AG09319 (cell line): ENCODE results near the gene NOM1.

Source experiments
- DNase-seq: peaks from one replicate; pipeline ENCODE4 v3.0.0-alpha.2; 2010; ENCODE audit warnings: low read depth; ENCODE audit errors: extremely low read depth
- TF ChIP-seq, protein P1 (sequence below): IDR thresholded peaks from 2 replicates; pipeline ENCODE4 v1.5.1; 2011; ENCODE audit warnings: low read depth, mild to moderate bottlenecking, inconsistent platforms, low read length, moderate library complexity

The NOM1 gene

DNA sequence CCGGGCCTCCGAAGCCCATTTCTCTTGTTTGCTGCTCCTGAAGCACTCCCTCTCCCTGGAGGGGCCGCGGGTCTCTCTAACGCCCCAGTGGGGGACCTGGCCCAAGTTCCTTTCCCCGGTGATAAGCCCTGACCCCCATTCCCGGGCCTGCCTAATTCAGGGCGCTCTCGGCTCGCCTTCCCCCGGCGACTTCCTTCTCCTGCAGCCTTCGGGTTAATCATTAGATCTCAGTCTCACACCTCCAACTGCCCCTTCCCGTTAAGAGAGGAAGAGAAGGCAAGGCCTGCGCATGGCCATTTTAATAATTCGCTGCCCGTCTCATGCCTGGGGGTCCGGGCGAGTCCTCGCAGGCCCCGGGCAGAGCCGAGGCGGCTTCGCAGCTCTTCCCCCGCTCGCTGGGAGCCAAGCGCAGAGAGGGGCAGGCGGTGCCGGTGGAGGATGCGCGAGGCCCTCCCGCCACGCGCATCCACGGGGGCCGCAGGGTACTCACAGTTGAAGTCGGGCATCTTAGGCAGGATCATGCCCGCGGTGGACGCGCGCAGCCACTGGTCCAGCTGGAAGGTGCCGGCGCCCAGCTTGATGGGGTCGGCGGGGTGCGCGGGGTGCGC lies 59.8 kb downstream of the NOM1 start:
- TF ChIP-seq, protein P1, sequence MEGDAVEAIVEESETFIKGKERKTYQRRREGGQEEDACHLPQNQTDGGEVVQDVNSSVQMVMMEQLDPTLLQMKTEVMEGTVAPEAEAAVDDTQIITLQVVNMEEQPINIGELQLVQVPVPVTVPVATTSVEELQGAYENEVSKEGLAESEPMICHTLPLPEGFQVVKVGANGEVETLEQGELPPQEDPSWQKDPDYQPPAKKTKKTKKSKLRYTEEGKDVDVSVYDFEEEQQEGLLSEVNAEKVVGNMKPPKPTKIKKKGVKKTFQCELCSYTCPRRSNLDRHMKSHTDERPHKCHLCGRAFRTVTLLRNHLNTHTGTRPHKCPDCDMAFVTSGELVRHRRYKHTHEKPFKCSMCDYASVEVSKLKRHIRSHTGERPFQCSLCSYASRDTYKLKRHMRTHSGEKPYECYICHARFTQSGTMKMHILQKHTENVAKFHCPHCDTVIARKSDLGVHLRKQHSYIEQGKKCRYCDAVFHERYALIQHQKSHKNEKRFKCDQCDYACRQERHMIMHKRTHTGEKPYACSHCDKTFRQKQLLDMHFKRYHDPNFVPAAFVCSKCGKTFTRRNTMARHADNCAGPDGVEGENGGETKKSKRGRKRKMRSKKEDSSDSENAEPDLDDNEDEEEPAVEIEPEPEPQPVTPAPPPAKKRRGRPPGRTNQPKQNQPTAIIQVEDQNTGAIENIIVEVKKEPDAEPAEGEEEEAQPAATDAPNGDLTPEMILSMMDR: no peak
- DNase-seq: no peak

DNA sequence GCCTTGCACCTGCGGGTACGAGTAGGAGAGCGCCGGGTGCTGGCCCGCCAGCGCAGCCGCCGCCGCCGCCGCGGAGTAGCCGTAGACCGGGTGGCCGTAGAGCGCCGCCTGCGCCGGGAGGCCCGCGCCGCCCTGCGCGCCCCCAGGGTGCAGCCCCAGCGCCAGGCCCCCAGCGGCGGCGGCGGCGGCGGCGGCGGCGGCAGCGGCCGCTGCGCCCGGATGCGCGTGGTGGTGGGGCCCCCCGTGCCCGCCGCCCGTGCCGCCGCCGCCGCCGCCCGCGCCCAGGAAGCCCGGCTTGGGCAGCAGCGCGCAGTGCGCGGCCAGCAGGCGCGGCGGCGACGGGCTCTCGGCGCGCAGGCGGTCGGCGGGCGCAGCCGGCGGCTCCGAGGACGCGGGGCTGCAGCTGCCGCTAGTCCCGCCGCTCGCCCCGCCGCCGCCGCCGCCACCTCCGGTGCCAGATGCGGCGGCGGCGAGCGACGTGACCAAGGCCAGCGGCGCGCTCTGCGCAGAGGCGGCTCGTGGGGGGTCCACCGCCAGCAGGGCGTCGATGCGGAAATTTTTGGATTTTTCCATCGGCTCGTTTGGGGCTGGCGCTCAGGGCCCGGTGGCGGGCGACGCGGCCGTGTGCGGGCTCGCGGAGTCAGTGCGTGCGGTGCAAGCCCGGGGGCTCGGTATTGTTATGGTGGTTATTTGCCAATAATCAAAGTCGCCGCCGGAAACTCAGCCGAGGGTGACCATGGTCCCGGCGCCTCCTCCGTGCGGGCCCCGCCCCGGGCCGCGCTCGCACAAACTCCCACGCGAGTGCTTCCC lies 60.5 kb downstream of the NOM1 start:
- TF ChIP-seq, protein P1: no peak
- no peak for DNase-seq

GRCh38 chr7:157010588-157011332 lies 61.2 kb downstream of the NOM1 start, which contains the start of gene MNX1:
TSS of gene MNX1 (minus strand) at chr7:157010663. CDS start at chr7:157010350, 313 bp downstream.
- no peak for DNase-seq
- TF ChIP-seq, protein P1: no peak

DNA sequence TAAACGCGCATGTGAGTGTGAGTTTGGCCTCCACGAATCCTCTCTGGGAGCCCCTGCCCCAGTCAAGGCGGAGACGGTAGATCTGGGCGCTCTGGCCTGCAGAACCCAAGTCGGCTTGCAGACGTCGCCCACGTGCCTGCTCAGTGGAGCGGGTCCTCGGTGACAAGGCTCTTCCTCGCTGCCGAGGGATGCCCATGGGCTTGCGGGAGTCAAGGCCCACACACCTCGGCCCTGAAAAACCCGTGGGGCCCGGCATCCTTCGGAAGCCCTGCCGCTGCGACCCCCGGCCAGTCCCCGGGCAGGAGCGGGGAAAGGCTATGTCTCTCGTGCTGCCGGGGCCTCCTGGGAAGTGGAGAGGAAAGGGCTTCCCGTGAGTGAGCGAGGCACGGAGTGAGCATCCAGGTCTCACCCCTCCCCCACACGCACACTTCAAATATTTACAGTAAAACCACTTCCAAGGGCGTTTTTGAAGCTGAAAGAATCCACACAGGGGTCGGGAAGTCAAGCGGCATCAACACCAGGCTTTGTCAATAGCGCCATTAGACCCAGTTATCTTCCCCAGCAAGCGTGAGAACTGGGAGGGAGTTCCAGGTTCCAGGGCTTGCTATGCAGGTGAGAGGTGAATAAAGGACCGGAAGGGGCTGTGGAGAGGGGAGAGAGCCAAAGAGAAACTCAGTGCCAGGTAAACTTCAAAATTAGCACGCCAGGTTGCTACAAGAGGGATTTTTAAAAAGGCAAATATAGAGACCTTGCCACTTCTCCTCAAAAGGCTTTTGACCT lies 62.0 kb downstream of the NOM1 start:
- TF ChIP-seq, protein P1: no peak
- no peak for DNase-seq

DNA sequence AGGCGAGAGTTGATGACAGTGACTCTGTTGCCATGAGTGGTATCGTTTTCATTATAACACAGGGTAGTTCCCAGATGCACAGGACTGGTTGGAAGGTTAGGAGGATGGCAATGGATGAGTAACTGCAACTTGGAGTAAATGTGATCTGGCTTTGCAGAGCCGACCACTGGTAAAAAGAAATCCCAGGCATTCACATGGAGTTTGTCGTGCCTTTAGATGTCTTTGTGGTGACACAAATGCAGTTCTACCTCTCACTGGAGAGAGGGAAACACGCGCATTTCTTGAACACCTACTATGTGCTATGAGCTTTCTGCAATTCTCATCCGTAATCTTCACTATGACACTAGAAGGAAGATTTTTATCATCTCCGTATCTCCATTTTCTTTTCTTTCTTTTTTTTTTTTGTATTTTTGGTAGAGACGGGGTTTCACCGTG lies 62.6 kb downstream of the NOM1 start:
- DNase-seq: no peak

DNA sequence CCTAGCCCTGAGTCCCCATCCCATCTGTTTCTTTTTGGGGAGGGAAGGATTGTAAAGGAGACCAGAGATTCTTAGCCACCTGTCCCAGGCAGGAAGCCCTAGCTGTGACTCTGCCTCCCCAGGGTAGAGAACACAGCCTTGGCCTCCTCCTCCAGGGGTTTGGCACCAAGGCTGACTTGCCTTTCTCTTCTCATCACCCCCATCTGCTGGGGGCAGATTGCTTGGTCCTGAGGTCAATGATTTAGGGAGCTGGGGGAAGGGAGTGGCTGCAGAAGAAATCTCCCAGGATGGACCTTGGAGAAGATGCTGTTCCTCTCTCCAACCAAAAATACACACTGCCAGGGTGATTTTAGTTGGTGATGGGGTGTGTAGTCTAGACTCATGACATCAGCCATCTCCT lies 63.6 kb downstream of the NOM1 start:
- TF ChIP-seq, protein P1: no peak
- DNase-seq: no peak

More for the DNA sequence above, 62.6 kb downstream of the NOM1 start:
- TF ChIP-seq, protein P1: no peak
